ENCODE results near the gene FYCO1.

DNA sequence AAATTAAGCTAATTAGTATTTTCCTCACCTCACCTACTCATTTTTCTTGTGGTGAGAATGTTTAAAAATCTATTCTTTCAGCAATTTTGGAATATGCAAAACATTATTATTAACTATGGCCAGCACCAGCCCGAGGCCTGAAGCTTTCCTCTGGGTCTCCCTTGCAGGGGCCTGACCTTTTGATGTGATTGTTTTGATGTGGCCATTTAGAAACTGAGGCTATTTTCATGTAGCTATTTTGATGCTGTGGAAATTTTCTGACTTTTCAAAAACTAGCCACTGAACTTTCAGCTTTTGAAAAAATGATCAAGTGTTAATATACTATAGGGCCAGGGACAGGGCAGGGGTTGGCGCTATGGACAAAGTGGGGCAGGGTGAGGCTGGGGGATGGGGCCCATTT, 117.5 kb downstream of the FYCO1 start:
- TF ChIP-seq SP2 (IDR thresholded peaks at IDR 0.05; ENCODE audit: low read length), result no peak
- TF ChIP-seq, protein P1, sequence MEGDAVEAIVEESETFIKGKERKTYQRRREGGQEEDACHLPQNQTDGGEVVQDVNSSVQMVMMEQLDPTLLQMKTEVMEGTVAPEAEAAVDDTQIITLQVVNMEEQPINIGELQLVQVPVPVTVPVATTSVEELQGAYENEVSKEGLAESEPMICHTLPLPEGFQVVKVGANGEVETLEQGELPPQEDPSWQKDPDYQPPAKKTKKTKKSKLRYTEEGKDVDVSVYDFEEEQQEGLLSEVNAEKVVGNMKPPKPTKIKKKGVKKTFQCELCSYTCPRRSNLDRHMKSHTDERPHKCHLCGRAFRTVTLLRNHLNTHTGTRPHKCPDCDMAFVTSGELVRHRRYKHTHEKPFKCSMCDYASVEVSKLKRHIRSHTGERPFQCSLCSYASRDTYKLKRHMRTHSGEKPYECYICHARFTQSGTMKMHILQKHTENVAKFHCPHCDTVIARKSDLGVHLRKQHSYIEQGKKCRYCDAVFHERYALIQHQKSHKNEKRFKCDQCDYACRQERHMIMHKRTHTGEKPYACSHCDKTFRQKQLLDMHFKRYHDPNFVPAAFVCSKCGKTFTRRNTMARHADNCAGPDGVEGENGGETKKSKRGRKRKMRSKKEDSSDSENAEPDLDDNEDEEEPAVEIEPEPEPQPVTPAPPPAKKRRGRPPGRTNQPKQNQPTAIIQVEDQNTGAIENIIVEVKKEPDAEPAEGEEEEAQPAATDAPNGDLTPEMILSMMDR (IDR thresholded peaks at IDR 0.05; ENCODE audit: control extremely low read depth in 1 of 3, insufficient read depth in 1 of 3, low read depth in 1 of 3, low read length in 3 of 3), result no peak
- TF ChIP-seq EZH2 (IDR thresholded peaks at IDR 0.05; ENCODE audit: low read depth, low read length, severe bottlenecking), result no peak
- TF ChIP-seq, protein P2, sequence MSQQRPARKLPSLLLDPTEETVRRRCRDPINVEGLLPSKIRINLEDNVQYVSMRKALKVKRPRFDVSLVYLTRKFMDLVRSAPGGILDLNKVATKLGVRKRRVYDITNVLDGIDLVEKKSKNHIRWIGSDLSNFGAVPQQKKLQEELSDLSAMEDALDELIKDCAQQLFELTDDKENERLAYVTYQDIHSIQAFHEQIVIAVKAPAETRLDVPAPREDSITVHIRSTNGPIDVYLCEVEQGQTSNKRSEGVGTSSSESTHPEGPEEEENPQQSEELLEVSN (IDR thresholded peaks at IDR 0.05), result no peak
